ENCODE data around the gene SPNS3.
A peak's percentile ranks its signal among the peaks of the same experiment; 100 is the strongest.

SPNS3 gene

GRCh38 chr17:4427505-4427904, 6.2 kb upstream of the SPNS3 start:
- no peak for TF ChIP-seq CTCF (IDR thresholded peaks at IDR 0.05; ENCODE audit: low read depth, low read length, poor library complexity, severe bottlenecking)
- TF ChIP-seq EZH2phosphoT487 (IDR thresholded peaks at IDR 0.05; ENCODE audit: borderline replicate concordance, low read length), result no peak
- Histone ChIP-seq H3K27me3 (ENCODE audit: control insufficient read depth, low read length) (no peaks in the 10 kb centered on the region), H4K20me1 (ENCODE audit: control insufficient read depth, insufficient read depth, low read depth, low read length) (no peaks in the 10 kb centered on the region), H3K4me1 (ENCODE audit: control insufficient read depth, low read length) (peaks cover 54% of the 10 kb centered on the region), H3K9me3 (ENCODE audit: control insufficient read depth, insufficient read depth, low read length) (no peaks in the 10 kb centered on the region), H3K79me2 (ENCODE audit: control insufficient read depth, low read length) (no peaks in the 10 kb centered on the region), H3K4me3 (ENCODE audit: low read length) (no peak overlapping the region), H3F3A (ENCODE audit: control insufficient read depth, insufficient read depth) (peaks cover 18% of the 10 kb centered on the region), H3K27ac (ENCODE audit: low read depth, low read length) (no peak overlapping the region), H3K9me2 (replicated peaks; ENCODE audit: control insufficient read depth, low read length) (no peaks in the 10 kb centered on the region), H3K4me2 (ENCODE audit: low read length) (peak overlapping the region; percentile 66), H3K36me3 (ENCODE audit: control insufficient read depth, low read length) (no peaks in the 10 kb centered on the region)

- H3K9me3 ChIP-seq (ENCODE audit: control insufficient read depth, insufficient read depth, low read length), result no peaks in the 10 kb centered on the region
These were observed 2.6 kb downstream of the SPNS3 start for GRCh38 chr17:4436381-4436780.

GRCh38 chr17:4436846-4437245, 3.1 kb downstream of the SPNS3 start:
- H3K9me2 ChIP-seq (replicated peaks; ENCODE audit: control insufficient read depth, low read length), result no peaks in the 10 kb centered on the region
- H3F3A ChIP-seq (ENCODE audit: control insufficient read depth, insufficient read depth), result peaks cover 12% of the 10 kb centered on the region
- H3K27me3 ChIP-seq (ENCODE audit: control insufficient read depth, low read length), result no peaks in the 10 kb centered on the region
- peak overlapping the region; percentile 84 for H3K4me2 ChIP-seq (ENCODE audit: low read length)
- H3K9me3 ChIP-seq (ENCODE audit: control insufficient read depth, insufficient read depth, low read length), result no peaks in the 10 kb centered on the region
- H3K4me1 ChIP-seq (ENCODE audit: control insufficient read depth, low read length), result peaks cover 57% of the 10 kb centered on the region
- H3K4me3 ChIP-seq (ENCODE audit: low read length), result peak overlapping the region; percentile 63
- no peaks in the 10 kb centered on the region for H4K20me1 ChIP-seq (ENCODE audit: control insufficient read depth, insufficient read depth, low read depth, low read length)
- TF ChIP-seq CTCF (IDR thresholded peaks at IDR 0.05; ENCODE audit: low read depth, low read length, poor library complexity, severe bottlenecking) (no peak), EZH2phosphoT487 (IDR thresholded peaks at IDR 0.05; ENCODE audit: borderline replicate concordance, low read length) (no peak)
- H3K79me2 ChIP-seq (ENCODE audit: control insufficient read depth, low read length), result peaks cover 5% of the 10 kb centered on the region; the same call in 1 of the 2 replicates
- no peaks in the 10 kb centered on the region for H3K36me3 ChIP-seq (ENCODE audit: control insufficient read depth, low read length)
- H3K27ac ChIP-seq (ENCODE audit: low read depth, low read length), result peak overlapping the region; percentile 85

More at GRCh38 chr17:4436381-4436780, 2.6 kb downstream of the SPNS3 start:
- no peaks in the 10 kb centered on the region for H3K36me3 ChIP-seq (ENCODE audit: control insufficient read depth, low read length)
- H3K4me3 ChIP-seq (ENCODE audit: low read length), result peak overlapping the region; percentile 63
- H3K79me2 ChIP-seq (ENCODE audit: control insufficient read depth, low read length), result peaks cover 5% of the 10 kb centered on the region; the same call in 1 of the 2 replicates
- TF ChIP-seq EZH2phosphoT487 (IDR thresholded peaks at IDR 0.05; ENCODE audit: borderline replicate concordance, low read length) (no peak), CTCF (IDR thresholded peaks at IDR 0.05; ENCODE audit: low read depth, low read length, poor library complexity, severe bottlenecking) (no peak)
- peak overlapping the region; percentile 85 for H3K27ac ChIP-seq (ENCODE audit: low read depth, low read length)
- H3F3A ChIP-seq (ENCODE audit: control insufficient read depth, insufficient read depth), result peaks cover 16% of the 10 kb centered on the region
- H3K27me3 ChIP-seq (ENCODE audit: control insufficient read depth, low read length), result no peaks in the 10 kb centered on the region
- H3K4me1 ChIP-seq (ENCODE audit: control insufficient read depth, low read length), result peaks cover 57% of the 10 kb centered on the region
- peak overlapping the region; percentile 84 for H3K4me2 ChIP-seq (ENCODE audit: low read length)
- H3K9me2 ChIP-seq (replicated peaks; ENCODE audit: control insufficient read depth, low read length), result no peaks in the 10 kb centered on the region
- H4K20me1 ChIP-seq (ENCODE audit: control insufficient read depth, insufficient read depth, low read depth, low read length), result no peaks in the 10 kb centered on the region

All from DOHH2 (cell line).